ENCODE data around the gene CD28. TPM values are rescaled to one million over a fixed set of nuclear protein-coding genes. Genes with fewer than 3 reads are reported as not detected.

The CD28 gene
- polyA plus RNA-seq, 3 donors from 2014 or later = 0.04 to 0.37 (median 0.13) TPM

DNA sequence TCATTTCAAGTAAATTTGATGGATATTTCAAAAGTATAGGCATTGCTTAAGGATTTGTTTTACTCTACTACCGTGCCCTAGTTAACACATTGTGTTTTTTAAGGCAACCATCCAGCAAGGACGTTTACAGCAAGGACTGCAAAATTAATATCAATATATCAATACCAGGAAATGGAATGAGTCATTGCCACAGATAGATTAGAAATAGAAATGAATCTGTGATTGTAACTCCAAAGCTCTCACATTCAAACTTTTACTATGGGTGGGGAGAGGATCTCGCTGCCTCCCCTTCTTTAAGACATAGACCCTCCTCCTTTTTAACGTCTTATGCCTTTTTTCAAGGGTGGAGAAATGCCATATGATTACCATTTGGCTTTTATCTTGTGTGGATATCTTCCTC lies 3.8 kb downstream of the CD28 start:
- no peaks in the 10 kb centered on the region for H3K9me3 Mint-ChIP-seq
- H3K36me3 Mint-ChIP-seq = no peaks in the 10 kb centered on the region
- H3K4me3 Mint-ChIP-seq = no peak overlapping the region
- H3K27ac Mint-ChIP-seq = peak overlapping the region in 2 of 6 donors; percentile 7 to 43
- peaks cover 15 to 17% of the 10 kb centered on the region in 2 donors for H3K4me1 Mint-ChIP-seq
- DNase-seq = no peak
- H3K27me3 Mint-ChIP-seq (ENCODE audit: low read depth in 3 of 3) = peaks cover 8 to 18% (median 14%) of the 10 kb centered on the region in 3 donors

DNA sequence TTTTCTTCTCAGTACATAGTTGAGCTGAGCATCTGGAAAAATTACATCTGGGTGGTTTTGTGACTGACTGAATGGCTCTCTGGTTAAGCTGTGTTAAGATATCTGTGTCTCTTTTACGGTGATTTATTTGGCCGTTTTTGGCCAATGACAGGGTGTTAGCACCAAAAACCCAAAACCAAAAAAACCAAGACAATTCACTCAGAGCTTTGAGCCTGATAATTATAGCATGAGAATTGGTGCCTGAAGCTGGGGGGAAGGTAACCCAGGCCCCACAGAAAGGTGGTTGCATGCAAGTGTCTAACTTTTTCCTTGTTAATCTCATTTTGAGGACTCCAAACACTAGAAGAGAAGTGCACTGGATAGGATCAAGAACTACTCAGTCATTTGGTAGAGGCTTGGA lies 4.5 kb downstream of the CD28 start:
- H3K36me3 Mint-ChIP-seq = no peaks in the 10 kb centered on the region
- H3K27me3 Mint-ChIP-seq (ENCODE audit: low read depth in 3 of 3) = peaks cover 8 to 15% (median 9%) of the 10 kb centered on the region in 3 donors
- H3K4me3 Mint-ChIP-seq = no peak overlapping the region
- no peak for DNase-seq
- peak overlapping the region in 2 of 6 donors; percentile 7 to 38 for H3K27ac Mint-ChIP-seq
- H3K4me1 Mint-ChIP-seq = peaks cover 8 to 10% of the 10 kb centered on the region in 2 donors
- H3K9me3 Mint-ChIP-seq = no peaks in the 10 kb centered on the region

DNA sequence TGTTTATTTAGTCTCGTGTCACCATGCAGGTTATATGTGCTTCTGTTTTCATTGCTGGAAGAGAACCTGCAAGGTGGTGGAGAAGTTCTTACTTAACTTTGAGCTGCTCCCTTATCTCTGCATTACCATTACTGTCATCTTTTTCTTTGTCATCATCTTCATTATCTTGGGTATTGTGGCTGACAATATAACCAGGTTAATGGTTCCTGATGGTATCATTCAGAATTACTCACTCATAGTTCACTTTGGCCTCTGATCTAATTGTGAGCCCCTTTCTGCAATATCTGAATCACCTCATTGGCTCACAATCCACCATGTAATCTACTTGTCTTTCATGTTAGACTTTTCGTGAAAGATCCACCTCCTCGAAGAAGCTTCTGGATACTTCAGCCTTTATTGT lies 5.0 kb downstream of the CD28 start:
- Mint-ChIP-seq H3K4me1 (peaks cover 4 to 6% of the 10 kb centered on the region in 2 donors), H3K36me3 (no peaks in the 10 kb centered on the region)

DNA sequence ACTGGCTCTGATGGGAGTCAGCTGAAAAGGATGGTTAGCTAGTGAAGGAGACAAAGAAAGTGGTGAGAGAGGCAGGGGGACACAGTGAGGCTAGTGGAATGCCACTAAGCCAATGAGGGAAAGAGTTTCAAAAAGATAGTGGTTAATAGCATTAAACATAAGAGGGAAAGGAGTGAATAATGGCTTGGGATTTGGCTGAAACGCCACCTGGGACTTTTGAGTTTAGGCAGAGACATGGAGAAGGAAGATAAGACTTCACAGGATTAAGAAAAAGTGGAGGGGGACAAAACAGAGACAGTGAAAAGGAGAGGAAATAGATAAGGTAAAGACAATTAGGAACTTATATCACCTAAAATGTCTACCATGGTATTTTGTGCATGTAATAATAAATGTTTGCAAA lies 6.9 kb downstream of the CD28 start:
- Mint-ChIP-seq H3K27ac (peak overlapping the region in 2 of 6 donors; percentile 7 to 51), H3K9me3 (no peaks in the 10 kb centered on the region), H3K27me3 (ENCODE audit: low read depth in 3 of 3) (peaks cover 4 to 7% (median 5%) of the 10 kb centered on the region in 3 donors), H3K4me1 (peaks cover 10 to 11% of the 10 kb centered on the region in 2 donors), H3K4me3 (no peak overlapping the region), H3K36me3 (no peaks in the 10 kb centered on the region)
- no peak for DNase-seq

More for the DNA sequence above, 5.0 kb downstream of the CD28 start:
- H3K4me3 Mint-ChIP-seq = no peak overlapping the region
- H3K27ac Mint-ChIP-seq = peak overlapping the region in 1 of 6 donors; percentile 42
- no peaks in the 10 kb centered on the region for H3K9me3 Mint-ChIP-seq
- peaks cover 5 to 11% (median 6%) of the 10 kb centered on the region in 3 donors for H3K27me3 Mint-ChIP-seq (ENCODE audit: low read depth in 3 of 3)
- no peak for DNase-seq

DNA sequence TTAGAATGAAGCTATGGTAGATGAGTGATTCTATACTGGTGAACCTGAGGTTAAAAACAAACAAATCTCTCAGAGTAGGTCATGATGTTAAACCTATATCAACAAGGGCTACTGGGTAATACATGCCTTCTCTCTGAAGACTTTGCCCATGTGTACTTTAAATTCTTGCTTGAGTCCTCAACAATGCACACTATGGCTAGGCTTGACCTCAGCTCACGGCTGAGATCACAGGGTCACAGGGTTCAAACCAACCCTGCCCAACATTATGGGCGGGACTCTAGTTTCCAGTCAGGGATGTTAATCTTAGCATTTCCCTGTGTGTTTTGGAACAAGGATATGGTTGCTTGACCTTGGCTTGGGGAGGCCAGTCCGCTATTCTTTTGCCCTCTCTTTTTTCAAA lies 7.7 kb downstream of the CD28 start:
- Mint-ChIP-seq H3K9me3 (no peaks in the 10 kb centered on the region), H3K4me3 (no peak overlapping the region), H3K27me3 (ENCODE audit: low read depth in 3 of 3) (peaks cover 4 to 7% (median 4%) of the 10 kb centered on the region in 3 donors), H3K4me1 (peaks cover 17 to 18% of the 10 kb centered on the region in 2 donors), H3K36me3 (no peaks in the 10 kb centered on the region), H3K27ac (no peak overlapping the region)
- DNase-seq = no peak

DNA sequence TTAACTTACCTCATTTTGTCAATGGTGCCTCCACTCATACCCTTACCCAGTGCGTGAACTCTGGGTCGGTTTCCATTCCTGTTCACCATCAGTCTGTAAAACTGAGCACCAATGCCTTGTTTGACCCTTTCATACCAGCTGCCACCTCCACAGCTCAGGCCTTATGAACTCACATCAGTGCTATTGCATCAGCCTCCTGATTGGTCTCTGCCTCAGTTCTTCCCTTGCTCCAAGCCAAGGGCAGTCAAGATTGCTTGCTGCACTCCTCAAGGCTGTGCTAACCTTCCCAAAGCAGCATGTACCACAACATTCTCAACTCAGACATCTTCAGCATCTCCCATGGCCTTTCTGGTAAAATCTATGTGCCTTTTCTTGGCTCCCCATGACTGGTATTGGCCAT lies 9.3 kb downstream of the CD28 start:
- H3K27me3 Mint-ChIP-seq (ENCODE audit: low read depth in 3 of 3) = peaks cover 1 to 4% (median 3%) of the 10 kb centered on the region in 3 donors
- no peaks in the 10 kb centered on the region for H3K36me3 Mint-ChIP-seq
- H3K4me1 Mint-ChIP-seq = peaks cover 33 to 34% of the 10 kb centered on the region in 2 donors
- no peak overlapping the region for H3K4me3 Mint-ChIP-seq
- DNase-seq = no peak
- no peaks in the 10 kb centered on the region for H3K9me3 Mint-ChIP-seq
- H3K27ac Mint-ChIP-seq = no peak overlapping the region

DNA sequence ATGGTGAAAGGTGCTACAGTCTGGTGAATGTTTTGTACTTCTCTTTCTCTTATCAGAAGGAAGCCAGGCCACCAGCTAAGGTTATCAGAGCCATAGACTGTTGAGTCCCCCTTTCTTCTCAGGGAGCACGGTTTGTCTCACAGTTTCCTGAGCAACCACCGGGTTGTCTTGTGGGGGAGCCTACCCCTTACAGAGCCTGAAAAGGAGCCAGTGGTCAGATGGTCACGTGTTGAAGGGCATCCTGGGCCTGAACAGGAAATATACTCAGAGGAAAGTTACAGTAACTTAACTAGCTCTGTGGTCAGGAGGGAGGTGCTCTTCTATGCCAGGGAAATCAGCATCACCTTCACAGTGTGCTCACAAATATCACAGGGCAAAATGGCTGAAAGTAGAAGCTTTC lies 11.6 kb downstream of the CD28 start:
- peak; percentile 51 to 59 (median 54) for DNase-seq
- Mint-ChIP-seq H3K36me3 (no peaks in the 10 kb centered on the region), H3K4me1 (peaks cover 39 to 47% of the 10 kb centered on the region in 2 donors), H3K27ac (peak overlapping the region in 5 of 6 donors; percentile 55 to 79 (median 60)), H3K4me3 (peak overlapping the region in 4 of 5 donors; percentile 41 to 62 (median 50)), H3K9me3 (no peaks in the 10 kb centered on the region), H3K27me3 (ENCODE audit: low read depth in 3 of 3) (peaks cover 3 to 9% (median 3%) of the 10 kb centered on the region in 3 donors)

DNA sequence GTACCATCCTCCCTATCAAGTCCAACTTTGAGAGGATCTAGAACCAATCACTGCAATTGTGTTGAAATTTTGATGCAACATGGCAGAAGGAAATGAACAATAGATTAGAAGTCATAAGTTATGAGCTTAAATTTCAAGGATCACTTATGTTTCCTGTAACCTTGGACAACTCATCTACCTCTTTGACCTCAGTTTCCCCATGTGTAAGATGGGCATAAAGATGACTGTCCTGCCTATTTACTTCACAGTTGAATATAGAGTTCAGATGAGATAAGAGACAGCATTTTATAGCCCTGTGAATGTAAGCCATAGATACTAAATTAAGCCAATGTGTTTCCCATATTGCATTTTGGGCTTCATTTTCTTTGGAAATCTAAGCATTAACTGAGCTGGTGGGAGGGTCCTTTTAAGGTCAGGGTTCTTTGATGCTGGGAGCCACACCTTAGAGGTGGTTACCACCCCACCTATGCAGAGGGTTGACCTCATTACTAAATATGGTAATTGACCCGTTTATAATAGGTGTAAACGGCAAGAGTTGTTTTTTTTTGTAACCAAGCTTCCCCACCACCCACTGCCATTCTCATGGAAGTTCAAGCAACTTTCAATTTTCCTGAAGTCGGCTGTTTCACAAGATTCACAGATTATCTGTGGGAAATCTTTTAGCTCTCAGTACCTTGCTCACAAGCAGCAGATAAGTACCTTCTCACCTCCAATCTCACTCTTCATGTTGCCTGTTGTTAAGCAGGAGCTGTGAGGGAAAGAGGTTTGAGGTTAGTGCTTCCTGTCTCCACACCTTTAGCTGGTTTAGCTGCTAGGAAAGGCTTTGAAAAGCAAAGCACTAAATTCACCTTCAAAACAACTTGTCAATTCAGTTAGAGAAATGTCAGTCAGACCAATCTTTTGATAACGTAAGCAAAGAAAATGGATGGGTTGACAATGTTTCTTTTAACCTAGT lies 13.3 kb downstream of the CD28 start:
- peak; percentile 34 to 44 (median 39) for DNase-seq
- Mint-ChIP-seq H3K4me1 (peaks cover 39 to 47% of the 10 kb centered on the region in 2 donors), H3K36me3 (no peaks in the 10 kb centered on the region), H3K4me3 (peak overlapping the region; percentile 20 to 58 (median 35)), H3K27me3 (ENCODE audit: low read depth in 3 of 3) (peaks cover 0 to 9% (median 3%) of the 10 kb centered on the region in 3 donors), H3K27ac (peak overlapping the region; percentile 3 to 77 (median 54)), H3K9me3 (no peaks in the 10 kb centered on the region)

DNA sequence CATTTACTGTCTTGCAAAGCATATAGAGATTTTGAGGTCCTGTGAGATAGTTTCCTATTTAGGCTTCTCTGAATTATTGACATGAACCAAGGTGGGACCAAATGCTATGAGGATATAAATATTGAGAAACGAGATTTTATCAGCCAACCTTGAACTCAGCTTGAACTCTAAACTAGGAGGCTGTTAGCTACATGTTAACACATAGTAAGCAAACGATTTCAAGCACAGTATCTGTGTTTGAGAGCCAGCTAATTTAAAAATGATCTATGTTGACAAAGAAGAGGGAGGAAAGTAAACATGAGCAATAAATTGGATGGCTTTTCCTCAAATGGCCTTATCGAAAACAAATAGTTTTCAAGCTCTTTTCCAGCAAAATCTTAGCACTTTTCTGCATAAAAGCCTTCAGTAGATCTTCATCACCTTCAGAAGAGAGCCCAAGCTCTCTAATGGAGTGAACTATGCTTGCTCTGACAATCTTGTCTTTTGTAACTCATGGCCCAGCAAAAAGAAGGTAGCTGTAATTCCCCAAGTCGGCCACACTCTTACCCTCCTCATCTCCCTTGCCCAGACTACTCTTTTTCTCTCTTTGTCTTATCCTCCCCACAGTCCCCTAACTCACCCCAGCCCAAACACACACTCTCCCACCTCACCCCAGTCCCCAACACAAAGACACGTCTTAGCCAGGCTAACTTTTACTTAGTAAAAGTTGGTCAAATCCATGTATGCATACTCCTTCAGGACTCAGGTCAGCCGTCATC lies 14.7 kb downstream of the CD28 start:
- Mint-ChIP-seq H3K4me3 (no peak overlapping the region), H3K4me1 (peaks cover 39 to 47% of the 10 kb centered on the region in 2 donors), H3K27ac (peak overlapping the region in 4 of 6 donors; percentile 3 to 13 (median 6)), H3K27me3 (ENCODE audit: low read depth in 3 of 3) (peaks cover 2 to 7% (median 3%) of the 10 kb centered on the region in 3 donors), H3K9me3 (no peaks in the 10 kb centered on the region), H3K36me3 (no peaks in the 10 kb centered on the region)
- no peak for DNase-seq

DNA sequence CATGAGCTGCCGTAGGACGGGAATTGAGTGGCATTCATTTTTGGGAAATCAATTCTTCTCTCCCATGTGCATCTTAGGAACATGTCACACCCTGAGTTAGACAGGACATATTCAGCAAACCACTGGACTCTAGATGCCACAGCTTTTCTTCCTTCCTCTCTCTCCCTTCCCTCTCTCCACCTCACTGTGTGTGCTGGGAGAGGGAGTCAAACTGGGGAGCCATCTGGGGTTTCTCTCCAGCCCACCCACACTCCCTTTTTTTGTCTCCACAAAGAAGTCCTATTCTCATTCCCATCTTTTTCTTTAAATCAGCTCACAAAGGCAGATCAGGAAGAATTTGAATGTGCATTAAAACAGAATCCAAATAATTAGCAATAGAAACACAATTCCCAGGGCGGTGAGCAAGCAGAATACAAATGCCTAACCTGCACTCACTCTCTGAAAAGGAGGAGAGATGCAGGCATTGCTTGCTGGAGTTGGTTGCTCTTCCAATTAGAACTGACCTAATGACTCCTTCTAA lies 15.4 kb downstream of the CD28 start:
- DNase-seq = no peak
- Mint-ChIP-seq H3K4me1 (peaks cover 39 to 47% of the 10 kb centered on the region in 2 donors), H3K36me3 (peaks cover 0 to 3% (median 0%) of the 10 kb centered on the region in 3 donors), H3K4me3 (no peak overlapping the region), H3K27me3 (ENCODE audit: low read depth in 3 of 3) (peaks cover 2 to 7% (median 3%) of the 10 kb centered on the region in 3 donors), H3K9me3 (no peaks in the 10 kb centered on the region), H3K27ac (peak overlapping the region in 2 of 6 donors; percentile 8 to 13)

DNA sequence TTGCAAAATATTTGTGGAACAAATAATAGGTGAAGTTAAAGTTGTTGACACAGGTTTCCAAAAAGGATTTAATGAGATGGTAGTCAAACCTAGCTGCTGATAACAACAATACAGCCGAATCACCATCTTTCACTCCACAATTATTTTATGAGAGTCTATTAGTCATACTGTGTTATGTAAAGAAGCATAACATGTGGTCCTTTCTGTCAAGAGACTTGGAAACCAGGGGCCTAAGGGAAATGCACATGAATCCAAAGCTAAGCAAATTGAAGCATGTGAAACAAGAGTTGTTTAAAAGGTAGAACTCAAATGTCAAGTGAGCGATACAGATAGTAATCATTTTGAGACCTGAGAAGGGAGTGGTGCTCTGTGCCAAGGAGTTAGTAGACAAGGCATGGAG lies 16.0 kb downstream of the CD28 start:
- H3K36me3 Mint-ChIP-seq = peaks cover 0 to 3% (median 0%) of the 10 kb centered on the region in 3 donors
- H3K27ac Mint-ChIP-seq = peak overlapping the region in 1 of 6 donors; percentile 37
- DNase-seq = no peak
- H3K27me3 Mint-ChIP-seq (ENCODE audit: low read depth in 3 of 3) = peaks cover 2 to 9% (median 3%) of the 10 kb centered on the region in 3 donors
- H3K4me3 Mint-ChIP-seq = no peak overlapping the region
- no peaks in the 10 kb centered on the region for H3K9me3 Mint-ChIP-seq
- peaks cover 37 to 47% of the 10 kb centered on the region in 2 donors for H3K4me1 Mint-ChIP-seq

DNA sequence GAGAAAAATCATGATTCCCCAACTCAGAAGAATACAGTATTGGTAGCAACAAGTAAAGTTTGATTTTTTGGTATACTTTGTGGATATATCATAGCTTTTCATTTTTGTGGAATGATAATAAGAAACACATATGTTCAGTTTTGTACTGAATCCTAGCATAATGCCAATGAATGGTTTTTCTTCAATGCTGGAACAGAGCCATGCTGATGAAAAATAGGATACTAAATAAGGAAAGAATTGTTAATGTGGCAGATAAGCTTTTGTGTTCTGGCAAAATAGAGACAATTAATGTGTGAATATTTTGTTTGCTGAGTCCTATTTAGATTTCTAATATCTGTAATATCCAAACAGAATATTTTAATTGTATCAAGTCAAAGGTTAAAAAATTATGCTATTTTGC lies 21.9 kb downstream of the CD28 start:
- Mint-ChIP-seq H3K27me3 (ENCODE audit: low read depth in 3 of 3) (peaks cover 0 to 7% (median 4%) of the 10 kb centered on the region in 3 donors), H3K4me3 (no peak overlapping the region)

DNA sequence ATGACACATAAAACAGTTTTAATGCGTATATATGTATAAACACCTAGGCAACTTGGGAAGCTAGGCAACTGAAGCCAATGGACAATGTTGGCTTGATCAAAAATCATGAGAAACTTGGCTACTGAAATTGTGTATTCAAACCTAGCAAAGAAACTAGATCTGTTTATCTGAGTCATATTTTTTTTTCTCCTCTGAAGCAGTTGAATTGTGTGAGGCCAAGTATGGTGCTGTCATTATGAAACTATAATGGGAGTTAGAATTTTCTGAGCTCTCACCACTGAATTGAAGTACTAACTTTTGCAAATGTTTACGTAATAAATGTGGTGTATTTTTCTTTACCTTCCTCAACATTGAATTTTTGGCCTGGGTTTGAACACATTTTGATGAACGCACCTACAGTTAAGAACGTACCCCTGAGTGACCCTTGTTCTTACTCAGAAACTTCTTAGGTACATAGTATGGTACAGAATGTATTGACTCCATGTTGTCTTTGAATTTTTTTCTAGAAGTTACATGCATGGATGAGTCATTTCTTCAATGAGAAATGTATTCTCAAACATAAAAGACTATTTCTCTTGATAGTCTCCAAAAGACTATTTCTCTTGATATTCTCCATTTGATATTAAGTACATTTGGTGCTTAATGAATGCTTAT lies 23.8 kb downstream of the CD28 start:
- Mint-ChIP-seq H3K9me3 (no peaks in the 10 kb centered on the region), H3K27ac (no peak overlapping the region), H3K4me1 (no peaks in the 10 kb centered on the region), H3K36me3 (peaks cover 0 to 3% (median 0%) of the 10 kb centered on the region in 3 donors), H3K27me3 (ENCODE audit: low read depth in 3 of 3) (peaks cover 0 to 6% (median 5%) of the 10 kb centered on the region in 3 donors), H3K4me3 (no peak overlapping the region)
- DNase-seq = no peak

More for the DNA sequence above, 21.9 kb downstream of the CD28 start:
- Mint-ChIP-seq H3K27ac (no peak overlapping the region), H3K9me3 (no peaks in the 10 kb centered on the region), H3K4me1 (no peaks in the 10 kb centered on the region), H3K36me3 (peaks cover 0 to 3% (median 0%) of the 10 kb centered on the region in 3 donors)
- no peak for DNase-seq

Measured in immature natural killer cell (primary cell).